Endothelial cell of umbilical vein (primary cell): ENCODE data around the gene TGFBR3. TPM values are rescaled to one million over a fixed set of nuclear protein-coding genes. Genes with fewer than 3 reads are reported as not detected.

Experiments
- Bru-seq: library from RNA; stranded (reverse); fragments of 400-500 nt; gene quantifications from one replicate; lab custom pipeline; 2021; lab: Mats Ljungman, UMichigan
- BruChase-seq, 2 experiments: library from RNA; stranded (reverse); fragments of 400-500 nt; gene quantifications; one replicate each; lab custom pipeline; 2021; lab: Mats Ljungman, UMichigan
- BruUV-seq: library from RNA; stranded (reverse); fragments of 400-500 nt; replicated peaks from 2 replicates; lab custom pipeline; 2021; lab: Mats Ljungman, UMichigan
- CTCF ChIA-PET: fragments of 300-600, 350-600 bp; sonication (Branson Sonifier 250); formaldehyde crosslinking; loops from one replicate; lab custom pipeline; 2021; ENCODE audit warnings: antibody characterized with exemption, inconsistent platforms; lab: Charles Lee
- POLR2A ChIA-PET: fragments of 300-600, 350-600 bp; sonication (Branson Sonifier 250); formaldehyde crosslinking; loops from one replicate; lab custom pipeline; 2021; ENCODE audit warnings: antibody characterized with exemption, inconsistent platforms; lab: Charles Lee
- DNase-seq: peaks from one replicate; pipeline ENCODE4 v3.0.0-alpha.2; 2011; ENCODE audit warnings: low read depth, low spot score
- FAIRE-seq: peaks from 2 replicates; lab custom pipeline; 2011; peaks lifted over from hg19 to GRCh38; lab: Jason Lieb, UNC
- H2AFZ ChIP-seq: 2 replicates; pipeline ENCODE4 v1.6.0; 2012; ENCODE audit warnings: low read depth, low read length, control low read depth, inconsistent platforms
- H3K27ac ChIP-seq: 2 replicates; pipeline ENCODE4 v1.5.1; 2011; ENCODE audit warnings: low read depth, mild to moderate bottlenecking, control low read depth, low read length, moderate library complexity; ENCODE audit not compliant: insufficient read depth
- H3K27me3 ChIP-seq, 2 experiments: 2 replicates each; pipeline versions ENCODE4 v1.6.0 to v1.6.1; 2011; ENCODE audit warnings: low read length in 2 of 2, mixed read lengths in 1 of 2; ENCODE audit not compliant: control insufficient read depth in 2 of 2, insufficient read depth in 2 of 2
- H3K36me3 ChIP-seq, 2 experiments: 2 replicates in 1 of 2; 3 replicates in 1 of 2; pipeline ENCODE4 v1.5.1; 2011; ENCODE audit warnings: low read length in 2 of 2, mild to moderate bottlenecking in 1 of 2, moderate library complexity in 1 of 2; ENCODE audit not compliant: control insufficient read depth in 2 of 2, insufficient read depth in 2 of 2; ENCODE audit errors: extremely low read depth in 1 of 2
- H3K4me1 ChIP-seq: 3 replicates; pipeline ENCODE4 v1.5.1; 2011; ENCODE audit warnings: mild to moderate bottlenecking, low read length; ENCODE audit not compliant: control insufficient read depth, insufficient read depth; ENCODE audit errors: extremely low read depth
- H3K4me2 ChIP-seq: 2 replicates; pipeline ENCODE4 v1.6.1; 2011; ENCODE audit warnings: low read length, control low read depth, mixed read lengths; ENCODE audit not compliant: insufficient read depth
- H3K4me3 ChIP-seq, 3 experiments: fragments of 200-600 bp in 1 of 3; sonication (generic), shearing (Covaris generic) in 1 of 3; replicated peaks in 1 of 3; 2 replicates each; pipeline ENCODE4 v1.5.1; 2011 to 2016; ENCODE audit warnings: control low read depth in 3 of 3, low read length in 3 of 3, mild to moderate bottlenecking in 2 of 3, inconsistent platforms in 1 of 3, low read depth in 1 of 3, moderate library complexity in 1 of 3; ENCODE audit not compliant: insufficient read depth in 1 of 3
- H3K79me2 ChIP-seq: 2 replicates; pipeline ENCODE4 v1.6.0; 2012; ENCODE audit warnings: low read length, inconsistent platforms; ENCODE audit not compliant: control insufficient read depth, insufficient read depth
- H3K9ac ChIP-seq: replicated peaks from 2 replicates; pipeline ENCODE3; 2011; ENCODE audit warnings: low read length, control low read depth; ENCODE audit not compliant: insufficient read depth; ENCODE audit errors: extremely low read depth
- H3K9me1 ChIP-seq: replicated peaks from 3 replicates; pipeline ENCODE4 v1.6.0; 2011; ENCODE audit warnings: mild to moderate bottlenecking, low read length; ENCODE audit not compliant: control insufficient read depth, insufficient read depth; ENCODE audit errors: extremely low read depth
- H3K9me3 ChIP-seq: replicated peaks from 2 replicates; pipeline ENCODE4 v1.5.1; 2012; ENCODE audit warnings: low read length, inconsistent platforms; ENCODE audit not compliant: control insufficient read depth, insufficient read depth
- H4K20me1 ChIP-seq: replicated peaks from 2 replicates; pipeline ENCODE3; 2011; ENCODE audit warnings: mild to moderate bottlenecking, low read length; ENCODE audit not compliant: control insufficient read depth, insufficient read depth; ENCODE audit errors: extremely low read depth
- EZH2 ChIP-seq: IDR thresholded peaks from 2 replicates; pipeline ENCODE4 v1.6.1; 2012; ENCODE audit warnings: borderline replicate concordance, low read depth, mild to moderate bottlenecking, moderate library complexity, low read length, inconsistent platforms; ENCODE audit not compliant: severe bottlenecking
- FOS ChIP-seq: IDR thresholded peaks from 2 replicates; pipeline ENCODE4 v1.6.1; 2011; ENCODE audit warnings: mild to moderate bottlenecking, low read length, moderate library complexity, borderline replicate concordance; ENCODE audit not compliant: insufficient read depth
- GATA2 ChIP-seq: IDR thresholded peaks from 2 replicates; pipeline ENCODE4 v1.7.0; 2011; ENCODE audit warnings: low read depth, mild to moderate bottlenecking, moderate library complexity, mixed read lengths, low read length; ENCODE audit not compliant: insufficient read length, insufficient read depth
- JUN ChIP-seq: IDR thresholded peaks from 2 replicates; pipeline ENCODE4 v1.6.1; 2011; ENCODE audit warnings: borderline replicate concordance, low read depth; ENCODE audit not compliant: insufficient read length, insufficient read depth
- MYC ChIP-seq: IDR thresholded peaks from one replicate; pipeline ENCODE4 v1.6.1; 2011; ENCODE audit warnings: mild to moderate bottlenecking, low read depth, low read length
- POLR2A ChIP-seq: IDR thresholded peaks from 2 replicates; pipeline ENCODE4 v1.6.1; 2012; ENCODE audit warnings: low read depth, mild to moderate bottlenecking, control low read depth, low read length
- POLR2AphosphoS5 ChIP-seq: IDR thresholded peaks from 2 replicates; pipeline ENCODE4 v1.6.1; 2012; ENCODE audit warnings: low read depth, mild to moderate bottlenecking, control low read depth, low read length, moderate library complexity; ENCODE audit not compliant: insufficient read depth
- dilution Hi-C: fragments of 300-500 bp; cut with MboI; formaldehyde crosslinking; loops from one replicate; pipeline ENCODE4 v1.15.0; 2019; ENCODE audit warnings: low sequenced_read_pairs; ENCODE audit not compliant: extremely low pct_ligation_motif_present
- intact Hi-C: fragments of 100-400 bp; cut with micrococcal nuclease; formaldehyde crosslinking; loops from one replicate; pipeline ENCODE4 v1.10.0; 2022
- long read RNA-seq: library from polyadenylated mRNA; stranded (forward); transcript quantifications from one replicate; pipeline ENCODE4 v2.0.0, GENCODE V29; 2021
- polyA minus RNA-seq, 3 experiments: library from RNA; depleted of rRNA, polyadenylated mRNA; stranded (reverse); fragments of >200 nt; gene quantifications; 1 replicate in 1 of 3; 2 replicates in 2 of 3; pipeline ENCODE4 v1.2.3, GENCODE V29; 2011
- polyA plus RNA-seq, 4 experiments: library from polyadenylated mRNA; depleted of rRNA in 3 of 4; stranded (reverse) in 3 of 4; unstranded in 1 of 4; fragments of >200 nt; gene quantifications; 2 replicates each; pipeline versions ENCODE4 v1.2.1 to v1.2.3, GENCODE V29; 2011 to 2012; ENCODE audit warnings: missing spikeins in 1 of 4
- total RNA-seq: library from RNA; stranded (reverse); gene quantifications from 2 replicates; pipeline ENCODE4 v1.2.3, GENCODE V29; 2021
- TF ChIP-seq, protein P1 (sequence below), 2 donors: IDR thresholded peaks; 1 replicate in 1 of 2; 2 replicates in 1 of 2; pipeline ENCODE4 v1.5.1; 2011; ENCODE audit warnings: low read length in 2 of 2, mild to moderate bottlenecking in 2 of 2, moderate library complexity in 2 of 2, control low read depth in 1 of 2, inconsistent platforms in 1 of 2, low read depth in 1 of 2; ENCODE audit not compliant: insufficient read depth in 1 of 2; ENCODE audit errors: extremely low read depth in 1 of 2
- TF ChIP-seq, protein P2 (sequence below): IDR thresholded peaks from 2 replicates; pipeline ENCODE4 v1.6.1; 2011; ENCODE audit not compliant: insufficient read depth, insufficient read length

The TGFBR3 gene
- total RNA-seq = 10.5 and 13.4 TPM in 2 replicates
- polyA plus RNA-seq = 7.2 and 8.0 TPM in 2 replicates
- polyA plus RNA-seq (2011; cell fraction: cytosol; rRNA removed) = 4.8 and 5.2 TPM in 2 replicates
- polyA plus RNA-seq (2011; cell fraction: nucleus; rRNA removed) = 10.3 and 12.1 TPM in 2 replicates
- polyA plus RNA-seq (2012) = 7.4 and 7.5 TPM in 2 replicates
- 32.5 and 37.8 TPM in 2 replicates for polyA minus RNA-seq
- polyA minus RNA-seq (2011; cell fraction: cytosol; rRNA and poly(A)+ RNA removed) = 26.7 TPM
- 33.4 and 41.6 TPM in 2 replicates for polyA minus RNA-seq (2011; cell fraction: nucleus; rRNA and poly(A)+ RNA removed)
- percentile 69 among the genes with signal in this experiment for Bru-seq, nascent RNA
- percentile 47 among the genes with signal in this experiment for BruChase-seq, experiment 1, labeled RNA remaining after a 6-hour chase
- percentile 48 among the genes with signal in this experiment for BruChase-seq, experiment 2, labeled RNA remaining after a 2-hour chase
- long read RNA-seq, partial matches to known transcripts = 0 of 9 reads
- long read RNA-seq, other reads (novel, unspliced or antisense) = 8 of 9 reads

DNA sequence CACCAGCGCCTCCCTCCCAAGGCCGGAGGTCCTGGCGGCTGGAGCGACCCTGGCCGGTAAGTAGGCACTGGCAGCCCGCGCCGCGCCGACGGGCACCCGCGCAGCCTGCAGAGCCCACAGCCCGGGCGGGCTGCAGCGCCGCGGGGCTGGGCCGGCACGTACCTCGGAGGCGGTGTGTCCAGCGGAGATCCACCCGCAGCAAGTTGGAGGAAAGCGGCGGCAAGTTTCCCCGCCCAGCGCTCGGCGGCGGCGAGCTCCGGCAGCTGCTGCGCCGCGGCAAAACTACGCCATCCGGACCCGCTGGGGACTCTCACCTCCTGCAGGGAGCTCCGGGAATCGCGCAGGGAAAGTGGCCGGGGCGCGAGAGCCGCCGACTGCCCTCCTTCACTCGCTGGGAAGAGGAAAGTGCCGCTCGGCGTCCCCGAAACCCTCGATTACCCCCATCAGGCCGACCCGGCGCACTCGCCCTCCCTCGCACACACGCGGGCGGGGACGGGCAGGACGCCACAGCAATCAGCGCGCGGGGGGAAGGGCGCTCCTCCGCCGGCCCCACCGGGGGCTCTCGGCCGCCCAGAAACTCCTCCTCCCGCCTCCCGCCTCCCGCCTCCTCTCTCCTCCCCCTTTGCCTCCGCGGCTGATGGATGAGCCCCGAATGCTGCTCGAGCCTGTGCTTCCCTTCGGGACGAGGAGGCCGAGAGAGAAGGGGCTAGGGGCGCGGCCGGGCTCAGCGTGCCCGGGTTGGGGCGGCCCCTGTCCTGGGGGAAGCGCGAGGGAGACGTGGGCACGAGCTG, at the start of gene TGFBR3:
Gene TGFBR3 (minus strand): TSS at position 436 of the 791 bp plus-strand sequence. CDS start 24,620 bp downstream, outside the sequence.
- H3K9me3 ChIP-seq = no peaks in the 10 kb centered on the region
- FAIRE-seq = peak; percentile 90
- DNase-seq = peak; percentile 93
- H3K9me1 ChIP-seq = no peaks in the 10 kb centered on the region
- CTCF ChIA-PET = interaction anchor here (0.7 to 4.9 kb wide), 24 partner anchors 14 to 406 kb away, joined by 3 to 86 read pairs (median 4); partner anchors contain the start of gene CDC7
- H3K27ac ChIP-seq = peak within 1 kb of the TSS; percentile 71
- H3K4me3 ChIP-seq = peak within 1 kb of the TSS; percentile 66 to 96 (median 88)
- peak within 1 kb of the TSS; percentile 91 for H3K4me2 ChIP-seq
- H3K4me1 ChIP-seq = peaks cover 14% of the 10 kb centered on the region
- intact Hi-C loops (loop anchor here (1.0 to 5.0 kb wide), 8 partner anchors 27 to 373 kb away; no protein-coding TSS in a partner anchor), dilution Hi-C loops (no loop called here)
- H3K9ac ChIP-seq = peak within 1 kb of the TSS; percentile 66
- H4K20me1 ChIP-seq = no peaks in the 10 kb centered on the region
- POLR2A ChIA-PET = interaction anchor here (0.7 to 1.0 kb wide), 2 partner anchors 35 to 43 kb away, joined by 3 to 4 read pairs; no protein-coding TSS in a partner anchor
- no peaks in the 10 kb centered on the region for H3K79me2 ChIP-seq
- no peaks in the 10 kb centered on the region for H3K36me3 ChIP-seq
- TF ChIP-seq GATA2 (no peak), FOS (no peak), POLR2AphosphoS5 (peak; percentile 72), POLR2A (peak; percentile 78), JUN (no peak), EZH2 (no peak), MYC (no peak)
- TF ChIP-seq, protein P1, sequence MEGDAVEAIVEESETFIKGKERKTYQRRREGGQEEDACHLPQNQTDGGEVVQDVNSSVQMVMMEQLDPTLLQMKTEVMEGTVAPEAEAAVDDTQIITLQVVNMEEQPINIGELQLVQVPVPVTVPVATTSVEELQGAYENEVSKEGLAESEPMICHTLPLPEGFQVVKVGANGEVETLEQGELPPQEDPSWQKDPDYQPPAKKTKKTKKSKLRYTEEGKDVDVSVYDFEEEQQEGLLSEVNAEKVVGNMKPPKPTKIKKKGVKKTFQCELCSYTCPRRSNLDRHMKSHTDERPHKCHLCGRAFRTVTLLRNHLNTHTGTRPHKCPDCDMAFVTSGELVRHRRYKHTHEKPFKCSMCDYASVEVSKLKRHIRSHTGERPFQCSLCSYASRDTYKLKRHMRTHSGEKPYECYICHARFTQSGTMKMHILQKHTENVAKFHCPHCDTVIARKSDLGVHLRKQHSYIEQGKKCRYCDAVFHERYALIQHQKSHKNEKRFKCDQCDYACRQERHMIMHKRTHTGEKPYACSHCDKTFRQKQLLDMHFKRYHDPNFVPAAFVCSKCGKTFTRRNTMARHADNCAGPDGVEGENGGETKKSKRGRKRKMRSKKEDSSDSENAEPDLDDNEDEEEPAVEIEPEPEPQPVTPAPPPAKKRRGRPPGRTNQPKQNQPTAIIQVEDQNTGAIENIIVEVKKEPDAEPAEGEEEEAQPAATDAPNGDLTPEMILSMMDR (IDR thresholded peaks at IDR 0.05; ENCODE audit: extremely low read depth in 1 of 2, insufficient read depth in 1 of 2, low read depth in 1 of 2, low read length in 2 of 2) = peak; percentile 34 to 59
- TF ChIP-seq, protein P2, sequence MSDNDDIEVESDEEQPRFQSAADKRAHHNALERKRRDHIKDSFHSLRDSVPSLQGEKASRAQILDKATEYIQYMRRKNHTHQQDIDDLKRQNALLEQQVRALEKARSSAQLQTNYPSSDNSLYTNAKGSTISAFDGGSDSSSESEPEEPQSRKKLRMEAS = no peak
- H3K27me3 ChIP-seq = no peaks in the 10 kb centered on the region
- peak within 1 kb of the TSS; percentile 89 for H2AFZ ChIP-seq
- no TSS peak for BruUV-seq
